ENCODE results near the gene WDR31.

WDR31 gene

DNA sequence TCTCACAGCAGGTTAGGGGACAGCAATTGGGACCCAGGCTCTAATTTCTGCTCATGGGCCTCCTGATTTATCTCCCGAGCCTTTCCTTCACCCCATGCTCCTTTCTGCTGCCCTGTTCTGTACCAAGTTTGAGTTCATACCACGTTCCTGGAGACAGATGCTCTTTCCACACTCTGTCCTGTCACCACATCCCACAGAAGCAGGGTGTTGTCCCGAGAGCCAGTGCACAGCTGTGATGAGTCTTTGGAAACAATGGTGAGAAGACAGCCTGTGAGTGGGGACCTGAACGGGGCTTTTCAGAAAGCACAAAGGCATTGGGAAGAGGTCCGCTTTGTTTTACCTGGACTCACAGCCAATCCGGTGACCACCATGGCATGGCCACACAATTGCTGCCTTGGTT, 17.4 kb downstream of the WDR31 start:
- Histone ChIP-seq H3K4me2 (ENCODE audit: low read length) (no peak overlapping the region), H3K4me1 (ENCODE audit: control insufficient read depth, insufficient read depth, low read length) (no peaks in the 10 kb centered on the region), H3K27me3 (ENCODE audit: control insufficient read depth, insufficient read depth, low read length) (peaks cover 6% of the 10 kb centered on the region), H3K9ac (ENCODE audit: low read depth, low read length) (no peak overlapping the region), H3K4me3 (ENCODE audit: low read length) (no peak overlapping the region), H3K9me3 (replicated peaks; ENCODE audit: low read length) (no peaks in the 10 kb centered on the region), H3K36me3 (ENCODE audit: insufficient read depth, low read length) (no peaks in the 10 kb centered on the region)

DNA sequence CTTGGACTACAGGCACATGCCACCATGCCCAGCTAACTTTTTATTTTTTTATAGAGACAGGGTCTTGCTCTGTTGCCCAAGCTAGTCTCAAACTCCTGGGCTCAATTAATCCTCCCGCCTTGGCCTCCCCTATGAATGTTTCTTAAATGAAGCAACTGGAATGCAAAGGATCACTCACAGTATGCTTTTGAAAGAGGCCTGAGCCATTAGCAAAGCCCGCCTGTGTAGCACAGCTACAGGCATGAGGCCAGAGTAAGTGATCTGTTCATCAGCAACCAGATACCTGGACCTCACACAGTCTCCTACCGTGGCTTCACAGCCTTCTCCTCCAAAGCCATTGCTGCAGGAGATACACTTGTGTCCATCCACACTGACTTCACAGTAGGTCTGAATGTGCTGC, 20.0 kb downstream of the WDR31 start:
- Histone ChIP-seq H3K9ac (ENCODE audit: low read depth, low read length) (no peak overlapping the region), H3K9me3 (replicated peaks; ENCODE audit: low read length) (no peaks in the 10 kb centered on the region), H3K4me1 (ENCODE audit: control insufficient read depth, insufficient read depth, low read length) (no peaks in the 10 kb centered on the region), H3K27me3 (ENCODE audit: control insufficient read depth, insufficient read depth, low read length) (peaks cover 6% of the 10 kb centered on the region), H3K36me3 (ENCODE audit: insufficient read depth, low read length) (no peaks in the 10 kb centered on the region), H3K4me3 (ENCODE audit: low read length) (no peak overlapping the region), H3K4me2 (ENCODE audit: low read length) (no peak overlapping the region)

DNA sequence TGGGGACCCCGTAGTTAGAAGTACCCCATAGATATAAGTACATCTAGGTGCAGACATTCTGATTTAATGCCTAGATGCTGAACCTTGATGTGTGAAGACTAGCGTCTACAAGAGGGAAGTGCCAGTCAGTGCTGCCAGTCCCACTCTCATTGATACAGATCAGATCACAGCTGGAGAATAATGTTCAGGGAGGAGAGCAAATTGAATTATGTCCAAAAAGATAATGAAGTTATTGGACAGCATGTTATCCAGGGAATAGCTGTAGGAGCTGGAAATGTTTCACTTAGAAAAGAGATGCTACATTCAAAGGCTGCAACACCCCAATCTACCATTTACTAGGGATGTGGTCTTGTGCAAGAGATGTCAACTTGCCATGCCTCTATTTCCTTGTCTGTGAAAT, 21.0 kb downstream of the WDR31 start:
- peaks cover 6% of the 10 kb centered on the region for H3K27me3 ChIP-seq (ENCODE audit: control insufficient read depth, insufficient read depth, low read length)
- no peak overlapping the region for H3K9ac ChIP-seq (ENCODE audit: low read depth, low read length)
- no peak overlapping the region for H3K4me2 ChIP-seq (ENCODE audit: low read length)
- no peaks in the 10 kb centered on the region for H3K4me1 ChIP-seq (ENCODE audit: control insufficient read depth, insufficient read depth, low read length)
- H3K9me3 ChIP-seq (replicated peaks; ENCODE audit: low read length): no peaks in the 10 kb centered on the region
- H3K4me3 ChIP-seq (ENCODE audit: low read length): no peak overlapping the region
- no peaks in the 10 kb centered on the region for H3K36me3 ChIP-seq (ENCODE audit: insufficient read depth, low read length)

DNA sequence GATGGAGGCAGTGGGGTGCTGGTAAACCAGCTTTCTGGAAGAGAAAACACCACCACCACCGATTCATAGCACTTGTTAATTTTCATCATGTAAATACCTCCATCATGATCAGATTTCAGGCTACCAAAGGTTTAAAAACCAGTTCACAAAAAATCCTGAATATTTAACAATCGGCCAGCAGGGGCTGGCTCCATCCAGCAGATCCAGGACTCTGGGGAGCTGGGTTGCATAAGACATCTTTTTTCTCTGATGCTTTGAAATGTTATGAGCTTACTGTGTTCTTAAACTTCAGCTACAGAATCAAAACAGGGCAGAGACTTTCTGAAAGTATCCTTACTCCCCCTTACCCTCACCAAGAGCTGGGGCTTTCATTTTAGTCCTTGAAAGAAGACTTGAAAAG, 22.3 kb downstream of the WDR31 start:
- Histone ChIP-seq H3K4me1 (ENCODE audit: control insufficient read depth, insufficient read depth, low read length) (no peaks in the 10 kb centered on the region), H3K4me3 (ENCODE audit: low read length) (no peak overlapping the region), H3K4me2 (ENCODE audit: low read length) (no peak overlapping the region)

DNA sequence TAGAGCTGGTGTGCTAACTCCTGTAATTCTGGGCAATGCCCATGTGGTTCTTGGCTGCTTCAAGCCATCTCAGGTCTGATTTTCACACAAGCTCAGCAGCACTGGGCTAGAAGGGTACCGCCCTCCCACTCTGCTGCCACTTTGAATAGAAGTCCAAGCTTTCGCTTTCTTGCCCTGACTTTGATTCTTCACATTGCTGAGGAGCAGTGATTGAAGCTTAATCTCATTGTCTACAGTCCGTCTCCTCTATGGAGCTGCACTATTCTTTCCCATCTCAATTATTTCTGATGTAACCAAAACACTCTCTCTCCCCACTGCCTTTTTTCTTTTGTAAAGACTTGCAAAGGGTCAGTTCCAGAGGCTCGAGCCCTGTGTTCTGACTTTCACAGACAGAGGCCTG, 24.0 kb downstream of the WDR31 start:
- no peaks in the 10 kb centered on the region for H3K4me1 ChIP-seq (ENCODE audit: control insufficient read depth, insufficient read depth, low read length)
- H3K4me2 ChIP-seq (ENCODE audit: low read length): no peak overlapping the region
- no peak overlapping the region for H3K9ac ChIP-seq (ENCODE audit: low read depth, low read length)
- no peak overlapping the region for H3K4me3 ChIP-seq (ENCODE audit: low read length)
- no peaks in the 10 kb centered on the region for H3K9me3 ChIP-seq (replicated peaks; ENCODE audit: low read length)
- no peaks in the 10 kb centered on the region for H3K36me3 ChIP-seq (ENCODE audit: insufficient read depth, low read length)
- peaks cover 5% of the 10 kb centered on the region for H3K27me3 ChIP-seq (ENCODE audit: control insufficient read depth, insufficient read depth, low read length)

More for the DNA sequence above, 22.3 kb downstream of the WDR31 start:
- H3K9ac ChIP-seq (ENCODE audit: low read depth, low read length): no peak overlapping the region
- no peaks in the 10 kb centered on the region for H3K36me3 ChIP-seq (ENCODE audit: insufficient read depth, low read length)
- no peaks in the 10 kb centered on the region for H3K9me3 ChIP-seq (replicated peaks; ENCODE audit: low read length)
- peaks cover 6% of the 10 kb centered on the region for H3K27me3 ChIP-seq (ENCODE audit: control insufficient read depth, insufficient read depth, low read length)

DNA sequence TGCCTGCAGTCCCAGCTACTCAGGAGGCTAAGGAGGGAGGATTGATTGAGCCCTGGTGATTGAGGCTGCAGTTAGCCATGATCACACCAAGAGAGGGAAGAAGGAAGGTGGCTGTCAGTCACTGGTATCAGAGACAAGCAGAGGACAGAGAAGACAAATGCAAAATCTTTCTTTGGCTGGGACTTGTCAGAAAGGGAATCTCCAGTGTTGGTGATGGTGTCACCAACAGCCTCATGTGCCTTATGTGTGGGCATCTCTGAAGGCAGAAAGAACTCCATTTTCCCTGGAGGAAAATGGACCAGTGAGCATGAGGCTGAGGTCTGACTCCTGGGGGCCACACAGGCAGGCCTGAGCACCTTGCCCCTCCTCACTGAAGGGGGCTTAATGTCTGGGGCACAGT, 24.8 kb downstream of the WDR31 start:
- no peak overlapping the region for H3K4me2 ChIP-seq (ENCODE audit: low read length)

DNA sequence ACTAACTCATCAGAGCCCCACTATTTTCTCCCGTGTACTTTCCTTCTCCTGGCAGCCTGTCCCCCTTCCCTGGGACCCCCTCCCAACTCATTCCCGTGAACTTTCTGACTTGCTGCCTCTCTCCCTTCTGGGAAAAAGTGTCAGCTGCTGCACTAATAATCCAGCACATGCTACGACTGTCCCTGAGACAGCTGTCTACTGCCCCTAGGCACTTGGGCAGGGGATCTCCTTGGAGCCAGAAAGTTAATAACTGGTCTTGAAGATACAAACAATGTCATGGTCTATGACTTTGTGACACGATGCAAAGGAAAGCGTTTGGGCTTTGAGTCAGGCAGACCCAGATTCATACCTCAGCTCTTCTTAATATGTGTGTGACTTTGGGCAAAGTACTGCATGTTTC, 26.8 kb downstream of the WDR31 start:
- Histone ChIP-seq H3K36me3 (ENCODE audit: insufficient read depth, low read length) (no peaks in the 10 kb centered on the region), H3K9me3 (replicated peaks; ENCODE audit: low read length) (no peaks in the 10 kb centered on the region), H3K4me3 (ENCODE audit: low read length) (no peak overlapping the region), H3K4me2 (ENCODE audit: low read length) (no peak overlapping the region), H3K4me1 (ENCODE audit: control insufficient read depth, insufficient read depth, low read length) (no peaks in the 10 kb centered on the region), H3K27me3 (ENCODE audit: control insufficient read depth, insufficient read depth, low read length) (peaks cover 9% of the 10 kb centered on the region), H3K9ac (ENCODE audit: low read depth, low read length) (no peak overlapping the region)

More for the DNA sequence above, 24.8 kb downstream of the WDR31 start:
- Histone ChIP-seq H3K4me1 (ENCODE audit: control insufficient read depth, insufficient read depth, low read length) (no peaks in the 10 kb centered on the region), H3K4me3 (ENCODE audit: low read length) (no peak overlapping the region), H3K36me3 (ENCODE audit: insufficient read depth, low read length) (no peaks in the 10 kb centered on the region), H3K9ac (ENCODE audit: low read depth, low read length) (no peak overlapping the region), H3K27me3 (ENCODE audit: control insufficient read depth, insufficient read depth, low read length) (peaks cover 9% of the 10 kb centered on the region), H3K9me3 (replicated peaks; ENCODE audit: low read length) (no peaks in the 10 kb centered on the region)

DNA sequence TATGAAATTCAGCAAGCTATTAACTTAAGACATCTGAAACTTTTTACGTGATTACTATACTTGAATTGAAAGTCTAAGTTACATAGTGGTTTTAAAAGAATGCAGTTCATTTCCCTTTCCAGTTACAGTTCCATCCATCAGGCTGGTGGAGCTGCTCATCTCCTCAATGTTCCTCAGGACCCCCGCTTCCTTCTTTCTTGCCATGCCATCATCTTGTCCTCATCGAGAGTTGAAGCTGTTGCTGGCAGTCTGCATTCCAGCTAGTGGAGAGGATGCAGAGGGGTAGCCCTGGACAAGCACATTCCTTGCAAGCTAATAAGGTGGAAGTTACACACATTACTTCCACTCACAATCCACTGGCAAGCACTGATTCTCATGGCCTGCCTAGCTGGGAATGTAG, 28.1 kb downstream of the WDR31 start:
- H3K9me3 ChIP-seq (replicated peaks; ENCODE audit: low read length): no peaks in the 10 kb centered on the region

DNA sequence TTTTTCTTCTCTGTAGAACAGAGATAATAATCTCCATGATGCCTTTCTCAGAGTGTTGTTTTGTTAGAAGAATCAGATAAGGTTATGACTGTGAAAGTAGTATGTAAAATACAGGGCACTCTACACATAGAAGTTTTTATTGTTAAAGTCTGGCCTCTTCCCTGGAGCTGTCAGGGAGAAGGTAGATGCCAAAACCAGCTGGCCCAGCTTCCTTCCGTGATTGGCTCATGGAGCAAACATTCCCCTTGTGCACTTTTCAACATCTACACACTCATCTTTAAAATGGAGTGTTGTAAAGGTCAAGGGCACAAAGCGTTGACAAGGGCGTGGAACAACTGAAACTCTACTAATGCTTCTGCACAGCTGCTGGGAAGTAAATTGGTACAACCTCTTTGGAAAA, 29.5 kb downstream of the WDR31 start:
- Histone ChIP-seq H3K36me3 (ENCODE audit: insufficient read depth, low read length) (no peaks in the 10 kb centered on the region), H3K4me1 (ENCODE audit: control insufficient read depth, insufficient read depth, low read length) (no peaks in the 10 kb centered on the region), H3K4me3 (ENCODE audit: low read length) (no peak overlapping the region), H3K4me2 (ENCODE audit: low read length) (no peak overlapping the region), H3K9ac (ENCODE audit: low read depth, low read length) (no peak overlapping the region), H3K9me3 (replicated peaks; ENCODE audit: low read length) (no peaks in the 10 kb centered on the region), H3K27me3 (ENCODE audit: control insufficient read depth, insufficient read depth, low read length) (peaks cover 13% of the 10 kb centered on the region)

More for the DNA sequence above, 28.1 kb downstream of the WDR31 start:
- H3K4me3 ChIP-seq (ENCODE audit: low read length): no peak overlapping the region
- no peak overlapping the region for H3K4me2 ChIP-seq (ENCODE audit: low read length)
- no peak overlapping the region for H3K9ac ChIP-seq (ENCODE audit: low read depth, low read length)
- H3K36me3 ChIP-seq (ENCODE audit: insufficient read depth, low read length): no peaks in the 10 kb centered on the region
- peaks cover 13% of the 10 kb centered on the region for H3K27me3 ChIP-seq (ENCODE audit: control insufficient read depth, insufficient read depth, low read length)
- H3K4me1 ChIP-seq (ENCODE audit: control insufficient read depth, insufficient read depth, low read length): no peaks in the 10 kb centered on the region

DNA sequence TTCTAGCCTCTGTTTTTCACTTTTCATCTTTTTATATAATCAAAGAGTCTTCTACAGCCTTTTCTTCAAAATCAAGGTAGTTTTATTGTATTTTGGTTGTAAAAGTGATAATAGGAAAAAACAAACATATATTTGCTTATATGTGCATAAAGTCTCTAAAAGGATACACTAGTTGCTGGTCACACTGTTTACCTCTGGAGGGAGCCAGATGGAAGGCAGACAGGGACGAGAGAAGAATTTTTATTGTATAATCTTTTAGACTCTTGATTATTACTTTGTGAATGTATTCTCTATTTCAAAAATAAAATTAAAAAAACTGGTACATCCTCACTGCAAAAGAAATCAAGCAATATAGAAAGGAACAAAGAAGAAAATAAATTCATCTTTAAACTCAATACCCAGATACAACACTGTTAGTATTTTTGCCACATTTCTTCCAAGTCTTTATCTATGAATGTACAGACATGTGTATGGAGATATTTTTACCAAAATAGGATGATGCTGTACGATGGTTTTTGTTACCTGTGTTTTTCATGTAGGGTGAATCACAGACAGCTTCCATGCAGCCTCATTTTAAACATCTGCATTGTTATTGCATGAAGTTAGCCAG, 30.8 kb downstream of the WDR31 start:
- Histone ChIP-seq H3K27me3 (ENCODE audit: control insufficient read depth, insufficient read depth, low read length) (peaks cover 13% of the 10 kb centered on the region), H3K9ac (ENCODE audit: low read depth, low read length) (no peak overlapping the region), H3K4me2 (ENCODE audit: low read length) (no peak overlapping the region), H3K4me1 (ENCODE audit: control insufficient read depth, insufficient read depth, low read length) (no peaks in the 10 kb centered on the region), H3K4me3 (ENCODE audit: low read length) (no peak overlapping the region), H3K36me3 (ENCODE audit: insufficient read depth, low read length) (no peaks in the 10 kb centered on the region), H3K9me3 (replicated peaks; ENCODE audit: low read length) (no peaks in the 10 kb centered on the region)

DNA sequence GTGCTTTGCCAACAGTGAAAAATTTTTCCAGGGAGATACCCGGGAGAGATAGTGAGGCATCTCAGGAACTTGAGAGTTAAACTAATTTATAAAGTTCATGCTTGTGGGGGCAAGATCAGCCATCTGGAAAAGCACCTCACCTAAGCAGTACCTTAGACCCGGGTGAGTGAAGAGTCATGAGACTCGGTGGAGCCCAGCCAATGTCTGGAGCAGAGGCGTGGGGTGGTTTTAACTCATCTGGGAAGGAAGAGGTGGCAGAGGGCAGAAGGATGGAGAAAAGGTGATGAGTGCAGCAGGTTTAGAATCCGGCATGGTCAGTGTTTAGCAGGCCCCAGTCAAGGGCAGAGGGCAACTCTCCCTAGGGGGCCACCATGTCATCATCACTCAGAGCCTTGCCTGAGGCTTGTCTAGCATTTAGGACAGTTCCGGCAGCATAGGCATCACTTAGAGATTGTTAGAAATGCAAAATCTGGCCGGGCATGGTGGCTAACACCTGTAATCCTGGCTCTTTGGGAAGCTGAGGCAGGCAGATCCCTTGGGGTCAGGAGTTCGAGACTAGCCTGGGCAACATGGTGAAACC, 32.6 kb downstream of the WDR31 start:
- no peaks in the 10 kb centered on the region for H3K4me1 ChIP-seq (ENCODE audit: control insufficient read depth, insufficient read depth, low read length)
- H3K27me3 ChIP-seq (ENCODE audit: control insufficient read depth, insufficient read depth, low read length): peaks cover 25% of the 10 kb centered on the region
- no peak overlapping the region for H3K4me2 ChIP-seq (ENCODE audit: low read length)
- no peak overlapping the region for H3K9ac ChIP-seq (ENCODE audit: low read depth, low read length)
- H3K4me3 ChIP-seq (ENCODE audit: low read length): no peak overlapping the region
- H3K36me3 ChIP-seq (ENCODE audit: insufficient read depth, low read length): no peaks in the 10 kb centered on the region
- H3K9me3 ChIP-seq (replicated peaks; ENCODE audit: low read length): no peaks in the 10 kb centered on the region

DNA sequence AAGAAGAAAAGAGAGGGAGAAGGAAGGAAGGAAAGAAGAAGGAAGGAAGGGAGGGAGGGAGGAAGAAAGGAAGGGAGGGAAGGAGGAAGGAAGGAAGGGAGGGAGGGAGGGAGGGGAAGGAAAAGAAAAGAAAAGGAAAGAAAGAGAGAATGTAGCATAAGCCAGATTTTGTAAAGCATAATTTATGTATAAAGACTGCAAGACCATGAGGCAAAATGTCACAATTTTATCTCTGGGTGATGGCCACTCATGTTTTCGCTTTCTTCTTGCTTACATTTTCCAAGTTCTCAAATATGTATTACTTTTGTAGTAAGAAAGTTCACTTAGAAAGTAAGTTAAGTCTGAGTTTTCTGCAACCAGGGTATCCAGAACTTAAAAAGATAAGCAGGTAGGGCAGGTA, 33.5 kb downstream of the WDR31 start:
- Histone ChIP-seq H3K9ac (ENCODE audit: low read depth, low read length) (no peak overlapping the region), H3K4me1 (ENCODE audit: control insufficient read depth, insufficient read depth, low read length) (no peaks in the 10 kb centered on the region), H3K9me3 (replicated peaks; ENCODE audit: low read length) (no peaks in the 10 kb centered on the region), H3K36me3 (ENCODE audit: insufficient read depth, low read length) (no peaks in the 10 kb centered on the region), H3K4me3 (ENCODE audit: low read length) (no peak overlapping the region), H3K27me3 (ENCODE audit: control insufficient read depth, insufficient read depth, low read length) (peaks cover 34% of the 10 kb centered on the region), H3K4me2 (ENCODE audit: low read length) (no peak overlapping the region)
